ENCODE data around the gene SCN10A.

DNA sequence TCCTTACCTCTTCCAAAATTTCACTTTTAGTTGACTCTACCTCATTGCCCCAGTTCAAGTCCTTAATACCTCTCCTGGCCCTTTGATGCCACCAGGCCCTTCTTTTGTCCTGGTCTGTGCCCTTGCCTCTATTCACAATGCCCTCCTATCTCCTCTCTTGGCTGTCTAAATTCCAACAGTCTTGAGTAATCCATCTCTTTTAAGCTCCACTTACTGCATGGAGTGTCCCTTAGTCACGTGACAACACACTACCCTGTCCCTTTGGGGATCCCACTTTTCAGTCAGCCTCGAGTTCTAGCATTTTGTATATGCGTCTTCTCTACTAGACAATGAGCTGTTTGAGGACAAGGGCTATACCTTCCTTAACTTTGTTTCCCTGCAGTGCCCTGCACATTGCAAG, 113.8 kb downstream of the SCN10A start:
- TF ChIP-seq CTCF (conservative IDR thresholded peaks at IDR 0.05): no peak
- no peak for TF ChIP-seq ZFX (IDR thresholded peaks at IDR 0.05)

Measured in C4-2B (cell line).